GM18907 (cell line): Measurements from ENCODE around the gene HCRTR1.

Source experiments
- ATAC-seq: cut with Tn5 transposase; IDR thresholded peaks from one replicate; pipeline ENCODE4 v1.9.1; 2021; ENCODE audit warnings: mild to moderate bottlenecking, moderate library complexity; ENCODE audit not compliant: unreplicated experiment

Gene HCRTR1

DNA sequence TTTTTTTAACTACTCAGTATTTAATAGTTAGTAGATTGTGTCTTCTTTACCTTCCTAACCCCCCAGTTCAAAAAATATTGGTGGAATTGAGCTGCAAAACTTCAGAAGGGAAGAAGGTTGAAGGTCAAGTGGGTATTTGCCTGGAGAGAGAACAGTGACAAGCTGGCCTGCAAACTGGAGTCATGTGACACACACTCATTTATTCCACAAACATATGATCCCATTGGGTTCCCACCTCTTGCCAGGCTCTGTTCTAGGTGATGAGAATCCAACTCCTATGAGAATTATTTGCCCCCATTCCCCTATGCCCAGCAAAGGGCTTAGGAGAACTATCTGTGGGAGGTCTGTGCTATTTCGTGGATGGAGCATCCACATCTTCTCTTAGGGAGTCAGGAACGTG is 30.7 kb downstream of the HCRTR1 start:
- ATAC-seq = no peak

DNA sequence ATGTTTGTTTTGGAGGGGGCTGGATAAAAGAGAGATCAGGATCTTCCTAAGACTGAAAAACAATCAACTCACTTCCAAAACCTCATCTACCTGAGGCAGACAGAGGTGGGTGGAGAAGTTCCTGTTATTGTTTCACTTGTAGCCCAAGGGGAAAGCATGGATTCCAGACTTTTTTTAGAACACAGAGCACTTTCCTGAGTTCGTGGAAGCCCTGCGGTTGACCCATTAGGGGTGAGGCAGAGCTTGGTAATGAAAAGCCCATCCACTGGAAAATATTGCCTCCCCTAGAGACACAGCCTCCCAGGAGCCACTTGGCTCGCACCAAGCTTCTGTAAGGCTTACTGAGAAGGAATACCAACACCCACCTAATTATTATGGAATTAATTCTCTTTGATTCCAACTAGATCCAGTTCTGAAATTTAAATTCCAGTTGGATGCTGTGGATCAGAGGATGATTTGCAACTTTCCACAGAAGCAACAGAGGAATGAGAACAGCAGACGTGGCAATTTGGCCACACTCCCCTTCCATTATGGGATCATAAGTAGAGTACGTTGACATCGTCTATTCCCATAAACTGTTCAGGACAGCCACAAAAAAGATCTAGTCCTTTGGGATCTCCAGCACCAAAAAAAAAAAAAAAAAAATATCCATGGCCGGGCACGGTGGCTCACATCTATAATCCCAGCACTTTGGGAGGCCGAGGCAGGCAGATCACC is 31.3 kb downstream of the HCRTR1 start:
- no peak for ATAC-seq

DNA sequence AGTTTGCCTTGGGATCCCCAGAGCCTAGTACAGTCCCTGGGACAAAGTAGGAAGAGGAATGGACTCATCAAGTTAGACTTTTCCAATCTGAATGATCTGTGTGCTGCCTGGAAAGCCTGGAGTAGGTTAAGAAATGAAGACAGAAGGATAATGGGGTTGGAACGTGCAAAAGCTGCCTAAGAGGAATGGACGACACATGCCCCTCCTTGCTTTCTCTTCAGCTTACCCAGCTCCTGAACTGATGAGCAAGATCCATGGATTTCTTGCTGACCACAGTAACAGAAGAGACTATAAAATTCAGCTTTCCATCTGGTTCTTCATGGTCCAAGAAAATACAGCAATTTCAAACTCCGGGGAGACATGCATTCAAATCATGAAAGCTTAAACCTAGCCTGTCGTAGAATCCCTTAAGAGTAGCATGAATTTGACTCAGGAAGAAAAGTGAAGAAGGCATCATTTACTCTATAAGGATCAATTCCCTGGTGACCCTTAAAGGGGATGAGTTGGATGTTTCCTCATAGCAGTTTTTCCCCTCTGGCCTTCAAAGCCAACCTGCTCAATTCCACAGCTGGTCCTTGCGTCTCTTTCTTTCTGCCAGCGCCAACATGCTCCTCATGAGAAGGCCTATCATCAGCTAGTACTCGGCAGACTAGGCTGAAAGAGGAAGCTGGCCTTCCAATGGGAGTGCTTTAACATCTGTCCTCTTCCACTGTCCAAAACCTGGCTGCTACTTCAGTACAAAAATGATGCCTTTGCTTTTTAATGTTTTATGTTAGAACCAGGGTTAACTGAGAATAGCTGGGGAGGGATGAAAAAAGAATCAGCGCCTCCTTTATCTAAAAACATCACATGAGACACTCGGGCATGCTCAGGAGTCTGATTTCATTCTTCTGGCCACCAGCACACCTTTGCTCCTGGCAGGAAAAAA is 32.9 kb downstream of the HCRTR1 start:
- no peak for ATAC-seq

DNA sequence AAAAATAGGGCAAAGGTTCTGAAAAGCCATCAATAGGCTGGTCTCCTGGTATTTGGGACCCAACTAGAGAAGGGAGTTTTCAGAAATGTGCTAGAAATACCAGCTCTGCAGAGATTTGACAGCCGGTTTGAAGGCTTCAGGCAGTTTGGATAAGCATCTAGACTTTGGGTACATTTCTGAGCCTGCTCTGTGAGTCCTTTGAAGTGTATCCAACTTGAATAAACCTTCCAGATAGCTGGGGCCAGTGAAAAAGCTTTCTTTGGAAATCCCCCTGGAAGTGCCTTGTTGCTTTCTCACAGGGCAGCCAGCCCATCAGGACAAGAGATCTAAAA is 33.6 kb downstream of the HCRTR1 start:
- ATAC-seq = no peak

DNA sequence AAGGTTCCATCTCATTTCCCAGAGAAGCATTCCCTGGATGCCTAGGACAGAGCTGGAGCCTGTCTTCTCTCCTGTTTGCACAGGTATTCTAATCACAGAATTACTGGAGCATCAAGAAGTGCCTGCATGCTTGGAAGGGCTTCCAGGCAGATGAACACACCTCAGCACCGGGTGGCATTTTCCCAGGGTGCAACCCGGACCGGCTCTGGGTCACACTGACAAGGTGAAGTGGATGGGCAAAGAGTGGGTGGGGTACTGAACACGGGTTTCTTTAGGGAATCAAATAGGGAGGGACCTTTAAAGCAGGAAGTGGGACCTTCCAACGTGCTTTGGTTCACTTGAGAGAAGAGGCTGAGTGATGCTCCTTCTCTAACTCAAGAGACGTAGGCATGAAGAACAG is 34.3 kb downstream of the HCRTR1 start:
- ATAC-seq = no peak

DNA sequence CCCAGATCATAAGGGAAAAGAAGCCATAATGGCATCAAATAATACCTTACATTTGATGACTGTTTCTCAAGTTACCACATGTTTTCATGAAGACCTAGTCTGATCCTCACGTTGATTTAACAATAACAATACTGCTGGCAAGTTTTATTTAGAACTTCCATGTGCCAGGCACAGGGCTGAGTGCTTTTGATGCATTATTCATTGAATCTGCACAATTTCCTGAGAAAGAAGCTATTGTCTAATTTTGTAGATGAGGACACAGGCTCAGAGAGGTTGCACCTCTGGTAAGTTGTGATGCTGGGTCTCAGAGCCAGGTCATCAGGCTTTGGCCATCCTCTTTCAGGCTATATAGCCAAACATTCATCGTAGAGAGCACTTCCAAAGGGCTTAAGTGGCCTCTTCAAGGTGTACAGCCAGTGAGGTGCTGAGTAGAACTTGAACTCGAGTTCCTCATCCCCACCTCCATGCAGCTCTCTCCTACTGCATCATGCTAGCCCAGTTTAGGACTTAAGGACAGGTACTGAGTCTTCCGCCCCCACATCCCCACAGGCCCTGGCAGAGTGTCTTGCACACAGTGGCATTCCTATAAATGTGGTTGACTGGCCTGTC is 35.5 kb downstream of the HCRTR1 start:
- ATAC-seq = no peak

DNA sequence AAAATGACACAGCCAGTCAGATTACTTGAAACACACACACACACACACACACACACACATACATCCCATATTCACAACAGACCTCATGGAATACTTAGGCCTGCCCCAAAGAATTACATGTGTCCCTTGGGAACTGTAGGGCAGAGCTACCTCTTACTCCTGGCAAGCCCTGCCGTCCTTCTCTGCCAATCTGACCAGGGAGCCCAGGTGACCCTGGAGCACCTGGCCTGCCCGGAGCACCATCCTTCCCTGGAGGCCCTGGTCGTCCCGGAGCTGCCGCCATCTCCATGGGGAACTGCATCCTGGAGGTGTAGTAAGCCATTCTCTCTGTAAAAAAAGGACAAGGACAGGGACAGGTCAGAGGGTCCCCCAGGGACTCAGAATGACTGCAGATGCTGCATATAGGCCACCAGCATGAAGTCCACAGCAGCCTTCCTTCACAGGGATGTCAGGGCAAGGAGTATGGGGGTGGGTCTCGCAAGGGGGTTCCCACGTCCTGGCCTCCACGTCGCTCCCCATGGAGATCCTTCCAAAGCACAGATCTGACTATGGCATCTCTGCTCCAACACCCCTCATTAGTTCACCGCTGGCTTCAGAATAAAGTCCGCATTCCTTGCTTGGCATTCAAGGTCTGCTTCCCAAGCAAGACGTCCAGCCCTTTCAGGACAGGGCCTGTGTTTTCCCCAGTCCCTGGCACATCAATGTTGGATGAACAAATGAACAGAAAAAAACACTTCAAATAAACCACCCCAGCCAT is 36.4 kb downstream of the HCRTR1 start:
- ATAC-seq = no peak

DNA sequence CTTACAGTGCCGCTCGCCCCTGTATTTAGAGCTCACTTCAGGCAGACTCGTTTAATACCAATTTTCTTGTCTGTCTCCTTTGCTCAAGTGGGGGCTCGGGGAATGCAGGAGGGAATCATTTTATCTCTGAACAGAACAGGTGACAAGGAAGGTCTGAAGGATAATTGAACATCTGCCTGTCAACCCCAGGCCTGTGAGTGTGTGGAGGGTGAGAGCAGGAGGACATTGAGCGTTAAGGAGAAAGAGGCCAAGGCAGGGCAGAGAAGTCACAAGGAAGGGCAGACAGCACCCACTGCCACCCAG is 36.9 kb downstream of the HCRTR1 start:
- no peak for ATAC-seq

DNA sequence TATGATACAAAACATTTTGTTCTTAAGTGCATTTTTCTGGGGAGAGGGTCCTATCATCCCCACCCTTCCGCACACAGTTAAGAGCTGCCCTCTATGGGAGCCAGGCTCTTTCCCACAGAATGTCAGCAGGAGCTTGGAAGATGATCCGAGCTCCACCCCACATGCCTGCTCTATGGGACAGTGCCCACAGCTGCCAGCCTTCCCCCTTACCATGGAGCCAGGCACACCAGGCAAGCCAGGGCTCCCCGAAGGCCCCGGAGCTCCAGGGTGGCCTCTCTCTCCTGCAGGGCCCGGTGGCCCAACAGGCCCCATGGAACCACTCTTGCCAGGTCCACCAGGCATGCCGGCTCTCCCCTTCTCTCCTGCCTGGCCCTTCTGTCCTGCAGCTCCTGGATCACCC is 37.6 kb downstream of the HCRTR1 start:
- no peak for ATAC-seq

DNA sequence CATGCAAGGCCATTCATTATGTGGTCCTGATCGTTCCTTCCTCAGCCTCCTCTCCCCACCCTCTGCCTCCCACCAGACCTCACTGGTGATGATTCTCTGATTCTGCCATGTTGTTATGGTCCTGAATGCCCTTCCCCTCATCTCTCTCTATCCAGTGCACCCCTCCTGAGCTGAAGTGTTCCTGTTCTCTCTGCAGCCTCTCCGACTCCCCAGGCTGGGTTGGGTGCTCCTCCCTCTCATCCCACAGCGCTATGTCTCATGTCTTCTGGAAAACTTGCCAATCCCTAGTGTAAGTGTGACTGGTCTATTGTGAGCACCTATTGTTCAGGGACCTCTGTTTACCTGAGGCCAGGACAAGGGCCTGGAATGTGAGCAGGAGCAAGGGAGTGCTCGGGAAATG is 38.3 kb downstream of the HCRTR1 start:
- ATAC-seq = no peak

DNA sequence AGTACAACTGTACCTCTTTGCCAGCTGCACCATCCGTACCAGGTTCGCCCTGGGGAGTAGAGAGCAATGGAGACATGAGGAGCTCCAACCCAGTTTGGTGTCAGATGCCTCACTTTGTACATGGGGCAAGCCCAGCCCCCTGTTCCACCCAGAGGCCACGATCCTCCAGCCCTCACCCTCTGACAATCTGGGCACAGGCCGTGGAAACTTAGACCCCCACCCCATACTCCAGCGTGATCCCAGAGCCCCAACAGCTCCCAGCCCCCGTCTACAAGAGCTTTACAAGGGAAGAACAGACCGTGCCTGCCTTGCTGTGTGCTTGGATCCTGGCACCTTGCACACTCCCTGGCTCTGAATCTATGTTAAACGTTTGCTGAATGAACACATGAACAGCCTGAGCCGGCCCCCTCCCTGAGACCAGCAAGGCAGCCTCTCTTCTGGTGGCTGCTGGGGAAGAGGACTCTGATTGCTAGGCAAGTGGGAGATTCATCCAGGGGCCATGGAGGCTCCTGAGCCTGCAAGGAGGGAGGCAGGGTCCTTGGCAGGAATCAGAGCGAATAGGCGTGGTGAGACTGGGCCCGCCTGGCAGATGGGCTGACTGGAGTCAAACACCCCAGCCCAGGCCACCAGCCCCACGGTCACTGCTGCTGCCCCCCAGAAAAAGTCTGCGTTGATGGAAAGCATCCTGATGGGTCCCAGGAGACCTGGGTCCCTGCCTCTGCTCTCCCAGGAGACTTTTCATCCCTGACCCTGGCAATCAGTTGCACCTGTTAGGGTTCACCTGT is 39.7 kb downstream of the HCRTR1 start:
- no peak for ATAC-seq

DNA sequence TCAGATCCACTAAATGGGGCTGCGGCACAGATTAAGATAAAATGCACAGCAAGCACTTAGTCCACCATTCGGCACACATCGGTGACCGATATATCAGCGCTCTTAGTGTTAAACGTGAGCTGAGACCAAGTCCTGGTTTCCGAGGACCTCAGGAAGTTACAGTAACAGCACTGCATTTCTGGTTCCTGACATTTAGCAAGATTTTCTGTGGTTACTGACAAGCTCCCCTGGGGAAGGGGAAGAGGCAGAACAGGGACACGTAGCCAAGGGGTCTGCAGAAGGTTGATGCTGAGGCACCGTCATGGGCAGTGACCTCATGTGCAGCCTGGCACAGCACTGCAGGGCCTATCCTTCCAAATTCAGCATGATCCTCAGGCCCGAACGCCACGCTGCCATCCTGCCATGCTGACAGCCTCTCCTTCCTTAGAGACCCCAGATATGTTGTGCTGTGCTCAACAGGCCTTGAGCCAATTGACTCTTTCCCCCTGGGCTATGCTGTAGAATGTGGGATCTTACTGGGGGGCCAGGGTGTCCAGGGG is 40.6 kb downstream of the HCRTR1 start:
- no peak for ATAC-seq

DNA sequence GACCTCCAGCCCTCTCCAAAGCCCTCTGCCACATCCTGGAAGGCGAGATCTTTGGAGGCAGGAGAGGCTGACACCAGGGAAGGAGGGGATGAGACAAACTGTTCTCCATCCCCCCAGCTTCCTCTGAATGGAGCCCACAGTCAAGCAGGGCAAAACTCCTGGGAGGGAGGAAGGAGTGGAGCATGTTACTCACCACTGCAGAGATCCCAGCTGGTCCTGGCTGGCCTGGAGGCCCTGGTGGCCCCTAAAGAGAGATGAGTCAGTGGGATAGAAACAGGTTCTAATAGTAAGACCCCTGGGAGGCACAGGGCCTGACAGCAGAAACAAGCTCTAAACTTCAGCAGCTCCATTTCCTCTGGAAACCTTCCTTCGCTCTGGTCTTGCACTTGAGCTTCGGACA is 41.2 kb downstream of the HCRTR1 start:
- no peak for ATAC-seq

DNA sequence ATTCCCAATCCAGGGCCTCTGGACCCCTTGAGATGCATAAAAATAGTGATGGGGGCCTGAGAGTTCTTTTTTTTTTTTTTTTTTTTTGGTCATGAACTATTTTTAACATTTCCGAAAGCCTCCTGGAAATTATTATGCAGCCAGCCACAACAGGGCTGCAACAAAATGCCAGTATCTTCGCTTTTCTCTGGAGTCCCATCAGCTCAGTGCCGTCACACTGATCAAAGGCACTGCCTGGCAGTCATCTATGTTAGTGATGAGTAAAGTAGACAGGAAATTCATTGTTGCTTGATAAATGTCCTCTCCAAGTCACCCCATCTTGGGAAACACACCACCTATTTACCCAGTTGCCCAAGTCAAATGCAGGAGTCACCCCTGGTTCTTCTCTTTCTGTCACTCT is 42.4 kb downstream of the HCRTR1 start:
- ATAC-seq = no peak

DNA sequence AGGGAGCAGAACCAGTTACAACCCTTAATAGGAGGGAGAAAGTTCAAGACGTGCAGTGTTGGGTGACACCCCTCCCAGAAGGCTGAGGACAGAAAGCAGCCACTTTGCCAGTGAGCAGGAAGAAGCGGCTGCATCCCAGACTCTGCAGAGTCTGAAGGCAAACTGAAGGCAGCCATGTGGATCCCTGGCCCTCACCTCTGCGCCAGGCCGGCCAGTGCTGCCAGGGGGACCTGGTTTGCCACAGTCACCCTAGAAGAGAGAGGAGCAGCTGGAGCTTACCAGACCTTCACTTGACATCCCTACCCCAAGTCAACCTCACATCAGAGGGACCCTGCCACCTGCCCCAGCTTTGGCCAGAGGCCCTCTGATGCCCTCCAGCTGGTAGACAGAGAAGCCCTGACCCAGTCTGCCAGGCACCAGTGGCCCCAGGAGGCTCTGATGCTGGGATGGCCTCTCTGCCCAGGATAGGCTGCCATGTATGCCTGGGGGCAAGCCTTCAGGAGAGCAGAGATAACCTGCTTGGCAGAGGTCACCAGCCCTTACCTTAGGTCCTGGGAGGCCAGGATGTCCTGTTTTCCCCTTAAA is 43.5 kb downstream of the HCRTR1 start:
- ATAC-seq = no peak

DNA sequence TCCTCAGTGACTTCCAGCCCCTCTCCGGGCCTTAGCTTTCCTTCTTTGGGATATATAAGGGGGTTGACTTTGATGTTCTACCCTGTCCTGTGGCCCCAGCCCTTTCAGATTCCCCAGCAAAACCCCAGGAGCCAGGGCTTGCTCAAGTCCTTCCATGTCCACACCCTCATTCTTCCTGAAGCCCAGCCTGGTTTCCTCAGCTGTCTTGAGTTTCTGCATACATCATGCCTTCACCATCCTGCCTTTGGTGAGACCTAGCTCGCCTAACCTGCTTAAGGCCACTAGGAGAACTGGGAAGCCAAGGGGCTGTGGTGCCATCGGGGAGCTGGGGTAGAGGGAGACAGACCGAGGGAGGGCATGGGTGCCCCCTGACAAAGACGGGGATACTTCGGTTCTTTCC is 44.4 kb downstream of the HCRTR1 start:
- no peak for ATAC-seq

DNA sequence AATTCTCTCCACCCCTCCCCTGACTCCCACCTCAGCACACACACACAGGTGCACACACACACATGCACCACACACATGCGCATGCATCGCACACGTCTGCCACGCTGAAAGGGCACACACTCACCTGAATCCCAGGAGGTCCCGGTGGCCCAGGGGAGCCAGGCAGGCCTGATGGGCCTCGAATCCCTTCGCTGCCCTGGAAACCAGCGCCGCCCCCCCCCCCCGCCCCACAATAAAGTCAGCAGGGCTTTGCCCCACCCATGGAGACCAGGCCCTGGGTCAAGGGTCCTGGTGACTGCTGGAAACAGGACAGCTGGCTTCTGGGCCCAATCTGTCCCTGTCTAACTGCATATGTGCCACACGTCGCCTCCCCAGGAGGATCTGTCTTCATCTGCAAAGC is 45.0 kb downstream of the HCRTR1 start:
- no peak for ATAC-seq

DNA sequence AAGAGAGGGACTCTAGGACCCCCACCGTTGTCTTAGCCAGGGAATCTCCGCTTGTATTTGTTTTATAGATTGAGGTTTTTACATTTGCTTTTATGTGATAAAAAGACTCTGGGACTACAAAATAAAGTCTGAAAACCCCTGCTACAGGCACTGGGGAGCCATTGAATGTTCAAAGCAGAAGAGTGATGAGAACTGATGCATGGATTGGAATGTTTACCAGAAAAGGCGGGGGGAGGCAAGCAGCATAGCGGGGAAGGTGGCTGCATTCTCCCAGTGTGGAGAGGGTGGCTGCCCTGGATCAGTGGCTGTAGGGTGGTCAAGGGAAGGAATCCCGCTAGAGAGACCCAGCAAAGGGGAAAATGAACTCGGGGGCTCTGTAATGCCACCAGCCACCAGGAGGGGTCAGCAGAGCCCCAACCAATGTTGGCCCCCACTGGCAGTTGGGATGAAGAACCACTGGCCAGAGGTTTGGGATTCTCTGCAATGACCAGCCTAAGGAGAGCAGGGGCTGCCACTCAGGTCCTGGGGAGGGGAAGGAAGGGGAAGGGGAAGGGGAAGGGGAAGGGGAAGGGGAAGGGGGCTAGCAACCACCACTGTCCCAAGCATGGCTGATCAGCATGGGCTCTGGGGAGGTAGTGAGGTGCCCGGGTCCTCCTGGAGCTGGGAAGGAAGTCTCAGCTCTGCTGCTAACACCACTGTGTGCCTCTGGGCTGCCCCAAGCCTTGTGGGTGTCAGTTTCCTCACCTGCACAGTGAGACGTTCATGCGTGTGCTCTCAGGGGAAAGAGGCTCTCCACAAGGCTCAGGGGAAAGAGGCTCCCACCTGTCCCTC is 46.3 kb downstream of the HCRTR1 start:
- ATAC-seq = no peak

DNA sequence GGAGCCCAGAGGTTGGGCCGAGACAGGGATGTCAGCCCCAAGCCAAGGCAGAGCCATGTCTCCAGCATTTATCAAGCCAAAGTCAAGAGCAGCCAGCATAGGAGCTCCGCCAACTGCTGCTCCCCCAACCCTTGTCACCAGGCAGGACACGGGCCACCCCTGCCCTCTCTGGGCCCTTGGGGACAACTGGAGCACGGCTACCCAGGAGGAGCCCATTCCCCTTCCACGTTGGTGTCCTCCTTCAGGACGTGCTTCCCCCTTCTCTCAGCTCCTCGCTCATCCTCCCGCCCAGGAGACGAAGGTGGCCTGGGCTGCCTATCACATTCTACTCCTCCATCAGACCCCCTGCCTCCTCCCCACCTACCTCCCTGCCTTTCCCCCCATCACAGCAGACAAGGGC is 47.0 kb downstream of the HCRTR1 start:
- no peak for ATAC-seq
